C4-2B (cell line): Measurements from ENCODE around the gene RANBP3L.

ENCODE experiments used
- ZFX ChIP-seq: fragments of 450-650 bp; IDR thresholded peaks from 2 replicates; pipeline ENCODE4 v1.6.1; 2017
- TF ChIP-seq, protein P1 (sequence below): fragments of 450-650 bp; conservative IDR thresholded peaks from 2 replicates; pipeline ENCODE4 v1.5.1; 2017; ENCODE audit warnings: mild to moderate bottlenecking

DNA sequence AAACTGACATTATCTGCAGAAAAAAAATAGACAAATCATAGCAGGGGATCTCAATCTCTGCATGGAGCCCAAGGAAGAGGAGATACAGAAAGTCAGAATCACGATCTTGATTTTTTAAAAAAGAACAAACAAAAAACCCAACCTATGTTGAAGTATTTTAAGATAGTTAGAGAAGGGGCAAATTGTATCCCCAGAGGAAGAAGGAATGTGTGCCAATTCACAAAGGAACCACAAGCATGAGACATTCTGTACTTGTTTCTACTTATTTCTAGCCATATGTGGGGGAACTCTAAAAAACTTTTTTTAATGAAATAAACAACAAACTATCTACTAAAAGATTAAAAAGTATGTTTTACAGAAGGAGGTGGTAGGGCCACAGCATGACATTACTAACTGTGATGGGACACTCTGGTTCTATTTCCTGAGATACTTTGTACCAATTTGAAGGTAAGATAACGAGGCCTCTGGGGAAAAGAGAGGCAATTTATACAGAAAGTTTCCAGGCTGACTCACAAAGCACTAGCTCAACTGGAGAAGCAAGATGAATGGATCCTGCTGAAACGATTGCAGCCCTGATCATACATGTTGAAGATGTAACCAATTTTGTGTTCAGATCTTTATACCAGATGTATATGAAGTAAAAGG, 22.5 kb downstream of the RANBP3L start:
- TF ChIP-seq, protein P1, sequence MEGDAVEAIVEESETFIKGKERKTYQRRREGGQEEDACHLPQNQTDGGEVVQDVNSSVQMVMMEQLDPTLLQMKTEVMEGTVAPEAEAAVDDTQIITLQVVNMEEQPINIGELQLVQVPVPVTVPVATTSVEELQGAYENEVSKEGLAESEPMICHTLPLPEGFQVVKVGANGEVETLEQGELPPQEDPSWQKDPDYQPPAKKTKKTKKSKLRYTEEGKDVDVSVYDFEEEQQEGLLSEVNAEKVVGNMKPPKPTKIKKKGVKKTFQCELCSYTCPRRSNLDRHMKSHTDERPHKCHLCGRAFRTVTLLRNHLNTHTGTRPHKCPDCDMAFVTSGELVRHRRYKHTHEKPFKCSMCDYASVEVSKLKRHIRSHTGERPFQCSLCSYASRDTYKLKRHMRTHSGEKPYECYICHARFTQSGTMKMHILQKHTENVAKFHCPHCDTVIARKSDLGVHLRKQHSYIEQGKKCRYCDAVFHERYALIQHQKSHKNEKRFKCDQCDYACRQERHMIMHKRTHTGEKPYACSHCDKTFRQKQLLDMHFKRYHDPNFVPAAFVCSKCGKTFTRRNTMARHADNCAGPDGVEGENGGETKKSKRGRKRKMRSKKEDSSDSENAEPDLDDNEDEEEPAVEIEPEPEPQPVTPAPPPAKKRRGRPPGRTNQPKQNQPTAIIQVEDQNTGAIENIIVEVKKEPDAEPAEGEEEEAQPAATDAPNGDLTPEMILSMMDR = no peak
- no peak for TF ChIP-seq ZFX
